Measurements from ENCODE around the gene NBPF8.
"Not testable (repeated sequence)": the region's sequence is repeated elsewhere in the genome, so short reads cannot be mapped to it uniquely, and the experiment has no call there.

NBPF8 gene, protein sequence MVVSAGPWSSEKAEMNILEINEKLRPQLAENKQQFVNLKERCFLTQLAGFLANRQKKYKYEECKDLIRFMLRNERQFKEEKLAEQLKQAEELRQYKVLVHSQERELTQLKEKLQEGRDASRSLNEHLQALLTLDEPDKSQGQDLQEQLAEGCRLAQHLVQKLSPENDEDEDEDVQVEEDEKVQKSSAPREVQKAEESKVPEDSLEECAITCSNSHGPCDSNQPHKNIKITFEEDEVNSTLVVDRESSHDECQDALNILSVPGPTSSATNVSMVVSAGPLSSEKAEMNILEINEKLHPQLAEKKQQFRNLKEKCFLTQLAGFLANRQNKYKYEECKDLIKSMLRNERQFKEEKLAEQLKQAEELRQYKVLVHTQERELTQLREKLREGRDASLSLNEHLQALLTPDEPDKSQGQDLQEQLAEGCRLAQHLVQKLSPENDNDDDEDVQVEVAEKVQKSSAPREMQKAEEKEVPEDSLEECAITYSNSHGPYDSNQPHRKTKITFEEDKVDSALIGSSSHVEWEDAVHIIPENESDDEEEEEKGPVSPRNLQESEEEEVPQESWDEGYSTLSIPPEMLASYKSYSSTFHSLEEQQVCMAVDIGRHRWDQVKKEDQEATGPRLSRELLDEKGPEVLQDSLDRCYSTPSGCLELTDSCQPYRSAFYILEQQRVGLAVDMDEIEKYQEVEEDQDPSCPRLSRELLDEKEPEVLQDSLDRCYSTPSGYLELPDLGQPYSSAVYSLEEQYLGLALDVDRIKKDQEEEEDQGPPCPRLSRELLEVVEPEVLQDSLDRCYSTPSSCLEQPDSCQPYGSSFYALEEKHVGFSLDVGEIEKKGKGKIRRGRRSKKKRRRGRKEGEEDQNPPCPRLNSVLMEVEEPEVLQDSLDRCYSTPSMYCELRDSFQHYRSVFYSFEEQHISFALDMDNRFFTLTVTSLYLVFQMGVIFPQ

DNA sequence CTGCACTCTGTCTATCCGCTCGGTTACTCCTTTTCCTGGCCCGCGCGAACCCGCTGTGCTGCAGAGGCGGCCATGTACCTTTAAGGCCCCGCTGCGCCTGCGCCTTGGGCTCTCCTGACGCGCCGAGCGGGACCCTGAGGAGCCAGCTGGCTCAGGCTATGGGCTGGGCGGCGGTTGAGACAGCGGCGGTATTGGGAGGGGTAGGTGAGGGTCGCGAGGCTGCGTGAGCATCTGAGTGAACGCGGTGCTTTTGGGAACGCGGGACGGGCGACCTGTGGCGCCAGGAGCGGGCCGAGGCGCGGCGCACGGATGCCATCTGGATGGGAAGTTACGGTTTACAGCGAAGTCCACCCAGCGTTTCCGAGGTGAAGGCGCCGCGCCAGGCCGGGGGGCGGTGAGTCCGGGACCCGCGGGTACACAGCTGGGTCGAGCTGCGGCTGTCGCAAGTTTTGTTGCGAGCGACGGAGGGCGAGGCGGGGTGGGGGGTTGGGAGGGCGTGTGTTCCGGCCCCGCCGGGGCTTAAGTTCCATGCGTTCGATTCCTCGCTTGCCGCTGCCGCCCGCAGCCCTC lies at the start of gene NBPF8:
NBPF8 (plus strand) TSS at position 125 of the 570 bp plus-strand sequence. CDS start 21,488 bp downstream, outside the sequence.
- DNase-seq (ENCODE audit: low spot score), result peak; percentile 25
- FAIRE-seq, result not testable (repeated sequence)

DNA sequence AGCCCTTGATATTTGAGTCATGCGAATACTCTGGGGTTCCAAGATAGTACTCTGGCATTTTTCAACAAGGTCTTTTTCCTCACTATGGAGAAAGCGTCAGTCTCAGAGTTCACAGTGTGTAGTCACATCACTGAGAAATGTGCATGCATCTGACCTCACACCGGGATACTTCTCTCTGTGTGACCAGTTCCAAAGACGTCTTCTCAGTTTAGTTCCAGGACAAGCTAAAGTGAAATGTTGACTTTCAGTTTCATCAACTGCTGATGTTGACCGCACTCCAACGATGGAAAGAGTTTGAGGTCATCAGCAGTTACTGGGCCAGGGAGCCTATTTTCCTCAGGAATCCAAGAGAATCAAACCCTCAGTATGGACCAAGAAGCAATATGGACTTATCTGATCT lies 47.1 kb upstream of the NBPF8 start:
- not testable (repeated sequence) for DNase-seq (ENCODE audit: low spot score); FAIRE-seq

DNA sequence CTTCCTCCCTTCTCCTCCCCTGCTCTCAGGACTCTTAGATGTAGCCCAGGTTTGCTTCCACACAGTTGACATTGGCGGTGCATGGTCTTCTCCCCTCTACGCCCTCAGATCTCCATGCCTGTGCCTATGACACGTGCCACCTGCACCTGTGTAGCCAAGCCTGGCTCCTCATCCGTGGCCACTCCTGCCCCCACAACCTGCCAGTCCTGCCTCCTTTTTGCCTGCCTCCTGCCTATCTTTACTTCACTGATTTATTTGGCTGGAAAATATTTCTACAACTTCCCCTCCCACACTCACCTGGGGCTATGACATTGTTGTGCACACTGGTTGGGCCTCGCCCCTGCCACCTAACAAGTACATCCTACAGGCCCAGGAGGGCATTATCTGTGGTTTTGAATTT lies 28.2 kb upstream of the NBPF8 start:
- DNase-seq (ENCODE audit: low spot score); FAIRE-seq: not testable (repeated sequence)

DNA sequence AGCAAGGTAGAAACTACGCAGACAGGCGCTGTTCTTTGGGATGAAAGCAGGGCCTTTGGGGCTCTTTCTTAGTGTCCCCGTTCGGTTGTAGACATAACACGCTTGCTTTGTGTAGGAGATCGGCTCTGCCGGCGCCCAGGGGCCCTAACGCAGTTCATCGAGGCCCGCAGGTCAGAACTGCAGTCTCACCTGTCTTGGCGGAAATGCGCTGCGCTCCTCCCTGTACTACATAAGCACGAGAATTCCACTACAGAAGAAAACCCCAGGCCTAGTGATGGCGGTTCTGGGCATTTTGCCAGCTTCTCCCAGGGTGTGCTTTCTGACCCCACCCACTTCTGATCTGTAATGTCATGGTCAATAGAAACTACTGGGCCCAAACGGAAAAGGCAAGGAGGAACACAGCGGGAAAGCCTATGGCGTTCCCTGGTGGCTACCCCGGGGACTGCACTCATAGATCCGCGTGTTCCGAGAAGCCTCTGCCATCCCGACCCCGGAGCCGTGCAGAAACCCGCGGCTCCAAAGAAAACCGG lies 26.2 kb upstream of the NBPF8 start:
- not testable (repeated sequence) for FAIRE-seq
- DNase-seq (ENCODE audit: low spot score), result peak; percentile 27

DNA sequence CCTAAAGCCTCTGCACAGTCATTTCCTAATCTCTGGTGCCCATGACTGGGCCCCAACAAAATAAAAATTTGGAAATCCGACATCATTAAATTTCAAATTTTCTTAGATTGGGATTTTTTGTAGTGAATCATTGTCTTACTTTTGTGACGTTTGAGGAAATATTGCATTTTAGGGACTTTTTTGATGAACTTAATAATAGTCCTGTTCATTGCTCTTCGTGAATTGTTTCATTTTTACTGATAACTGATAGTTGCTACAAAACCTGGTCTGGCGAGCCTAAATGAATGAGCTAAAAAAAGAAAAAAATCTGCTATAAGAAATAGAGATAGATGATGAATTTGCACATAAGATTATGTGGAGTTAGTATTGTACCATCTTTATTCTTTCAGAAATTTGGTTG lies 23.5 kb upstream of the NBPF8 start:
- FAIRE-seq; DNase-seq (ENCODE audit: low spot score): not testable (repeated sequence)

DNA sequence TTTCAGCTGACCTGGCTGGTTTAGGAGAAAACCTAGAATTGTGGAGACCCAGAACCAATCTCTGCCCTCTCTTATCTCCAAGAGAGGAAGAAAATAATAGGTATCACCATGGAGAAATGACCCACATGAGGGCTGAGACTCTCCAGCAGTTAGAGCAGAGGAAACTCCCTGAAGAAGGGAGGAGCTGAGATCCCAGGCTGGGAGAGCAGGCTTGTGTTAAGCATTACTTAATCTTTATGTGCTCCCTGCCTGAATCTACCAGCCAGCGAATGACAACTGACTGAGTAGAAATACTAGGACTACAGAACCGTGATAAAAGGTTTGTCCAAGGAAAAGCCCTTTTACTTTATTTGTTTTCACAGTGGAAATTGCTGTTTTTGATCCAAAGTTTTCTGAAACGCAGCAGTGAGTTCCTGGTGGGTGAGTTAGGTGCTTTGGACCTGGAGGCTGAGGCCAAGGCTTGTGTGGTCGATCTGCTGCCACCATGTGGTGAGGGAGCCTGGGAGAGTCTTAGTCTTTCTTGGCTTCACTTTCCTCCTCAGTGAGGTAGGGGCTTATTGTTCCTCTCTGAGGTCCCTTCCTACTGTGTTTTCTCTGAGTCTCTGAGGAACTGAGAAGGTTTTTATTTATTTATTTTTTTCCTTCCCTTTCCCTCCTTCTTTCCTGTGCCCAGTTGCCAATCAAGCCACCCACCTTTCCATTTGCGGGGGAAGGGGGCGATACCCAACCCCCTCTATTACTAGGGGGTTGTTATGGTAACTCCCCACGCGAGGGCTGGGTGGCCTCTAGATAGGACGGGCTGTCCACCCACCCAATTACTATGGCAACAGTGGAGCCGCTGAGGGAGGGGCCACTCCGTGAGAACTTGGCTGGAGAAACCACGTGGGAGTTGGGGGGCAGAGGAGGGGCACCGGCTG lies 21.3 kb upstream of the NBPF8 start:
- not testable (repeated sequence) for DNase-seq (ENCODE audit: low spot score); FAIRE-seq

DNA sequence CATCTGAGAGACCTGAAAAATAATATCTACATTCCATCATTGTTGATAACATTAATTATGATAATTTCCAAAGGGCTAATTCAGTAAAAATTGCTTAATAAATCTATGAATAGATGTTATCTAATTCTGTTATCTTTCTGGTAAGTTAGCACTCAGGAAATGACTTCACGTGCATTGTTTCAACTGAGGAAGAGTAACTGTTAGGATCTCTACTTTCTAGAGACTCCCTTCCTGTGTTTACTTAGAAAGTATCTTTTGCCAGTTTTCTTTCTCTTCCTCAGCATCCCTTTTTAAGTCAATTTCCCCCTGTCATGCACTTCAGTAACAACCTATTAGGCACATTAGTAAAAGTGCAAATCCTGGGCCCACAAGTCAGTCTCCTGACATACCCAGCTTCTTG lies 9.5 kb upstream of the NBPF8 start:
- FAIRE-seq; DNase-seq (ENCODE audit: low spot score): not testable (repeated sequence)

DNA sequence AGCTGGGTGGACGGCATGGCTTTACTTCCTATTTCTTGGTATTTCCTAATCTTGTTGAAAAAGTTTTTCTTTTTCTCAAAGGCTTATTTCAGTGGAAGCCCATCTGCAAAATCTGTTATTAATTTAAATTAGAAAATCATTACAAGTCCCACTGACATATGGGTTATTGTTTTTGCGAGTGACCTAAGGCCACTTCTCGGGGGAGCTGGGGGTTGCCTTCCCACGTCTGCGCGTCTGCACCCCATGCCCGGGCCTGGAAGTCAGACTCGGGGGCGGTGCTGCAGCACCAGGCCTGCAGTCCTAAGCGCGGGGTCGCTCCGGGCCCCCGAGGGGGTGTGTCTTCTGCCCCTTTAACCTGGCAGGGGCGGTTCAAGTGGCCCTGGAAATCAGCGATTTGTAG lies 384 bp upstream of the NBPF8 start:
- FAIRE-seq; DNase-seq (ENCODE audit: low spot score): not testable (repeated sequence)

DNA sequence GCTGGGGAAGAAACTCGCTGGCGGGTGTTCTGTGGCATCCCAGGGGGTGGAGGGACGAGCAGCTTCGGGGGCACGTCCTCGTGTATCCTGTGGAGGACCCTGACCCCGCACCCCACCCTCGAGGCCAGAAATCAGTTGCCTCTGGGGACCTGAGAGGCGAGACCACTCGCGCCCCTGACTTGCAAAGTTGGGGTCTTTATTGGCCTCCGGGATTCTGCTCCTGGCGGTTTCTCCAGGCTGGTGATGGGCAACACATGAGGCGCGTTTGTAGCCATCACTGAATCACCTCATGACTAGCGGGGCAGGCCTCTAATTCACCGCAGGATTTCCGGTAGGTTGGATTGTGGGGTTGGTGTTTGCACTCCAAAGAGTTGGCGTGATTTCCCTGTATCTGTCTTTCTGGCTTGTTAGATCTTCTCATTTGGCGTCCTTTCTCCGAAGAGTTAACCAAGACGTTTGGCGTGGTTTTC lies 692 bp downstream of the NBPF8 start:
- not testable (repeated sequence) for FAIRE-seq

DNA sequence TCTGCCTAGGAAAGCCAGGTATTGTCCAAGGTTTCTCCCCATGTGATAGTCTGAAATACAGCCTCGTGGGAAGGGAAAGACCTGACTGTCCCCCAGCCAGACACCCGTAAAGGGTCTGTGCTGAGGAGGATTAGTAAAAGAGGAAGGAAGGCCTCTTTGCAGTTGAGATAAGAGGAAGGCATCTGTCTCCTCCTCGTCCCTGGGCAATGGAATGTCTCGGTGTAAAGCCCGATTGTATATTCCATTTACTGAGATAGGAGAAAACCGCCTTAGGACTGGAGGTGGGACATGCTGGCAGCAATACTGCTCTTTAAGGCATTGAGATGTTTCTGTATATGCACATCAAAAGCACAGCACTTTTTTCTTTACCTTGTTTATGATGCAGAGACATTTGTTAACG lies 10.2 kb downstream of the NBPF8 start:
- DNase-seq (ENCODE audit: low spot score); FAIRE-seq: not testable (repeated sequence)

More for the DNA sequence above, 692 bp downstream of the NBPF8 start:
- DNase-seq (ENCODE audit: low spot score), result peak; percentile 25

DNA sequence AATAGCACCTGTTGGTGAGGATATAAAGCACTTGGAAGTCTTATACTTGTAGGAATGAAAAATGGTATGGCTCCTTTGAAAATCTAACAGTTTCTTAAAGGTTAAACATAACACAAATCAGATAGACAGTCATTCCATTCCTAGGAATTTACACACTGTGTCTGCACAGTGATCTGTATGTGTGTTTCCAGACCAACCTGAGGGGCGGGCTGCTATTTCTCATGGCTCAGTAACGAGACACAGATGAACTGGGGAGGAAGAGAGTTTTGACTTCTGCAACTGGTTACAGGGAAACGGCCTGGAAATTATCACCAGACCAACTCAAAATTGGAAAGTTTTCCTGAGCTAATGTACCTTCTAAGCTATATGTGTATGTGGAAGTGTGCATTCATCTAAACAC lies 16.8 kb downstream of the NBPF8 start:
- not testable (repeated sequence) for FAIRE-seq; DNase-seq (ENCODE audit: low spot score)

DNA sequence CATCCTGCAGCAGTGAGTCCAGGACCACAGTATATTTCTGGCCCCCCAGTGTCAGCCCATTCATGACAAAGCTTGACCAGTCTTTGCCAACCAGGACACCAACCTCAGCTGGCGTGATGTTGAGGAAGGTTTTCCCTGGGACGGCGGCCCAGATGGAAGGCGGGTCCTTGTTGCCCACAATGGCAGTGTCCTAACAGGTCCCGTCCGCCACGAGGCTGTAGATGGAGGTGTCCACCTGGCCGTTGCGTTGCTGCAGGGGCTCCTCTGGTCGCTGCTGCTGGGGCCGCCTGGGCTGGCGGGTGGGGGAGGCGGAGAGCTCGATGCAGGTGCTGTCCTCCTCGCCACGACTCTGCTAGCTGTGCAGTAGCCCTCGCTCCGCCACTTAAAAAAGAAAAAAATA lies 19.0 kb downstream of the NBPF8 start:
- DNase-seq (ENCODE audit: low spot score); FAIRE-seq: not testable (repeated sequence)

DNA sequence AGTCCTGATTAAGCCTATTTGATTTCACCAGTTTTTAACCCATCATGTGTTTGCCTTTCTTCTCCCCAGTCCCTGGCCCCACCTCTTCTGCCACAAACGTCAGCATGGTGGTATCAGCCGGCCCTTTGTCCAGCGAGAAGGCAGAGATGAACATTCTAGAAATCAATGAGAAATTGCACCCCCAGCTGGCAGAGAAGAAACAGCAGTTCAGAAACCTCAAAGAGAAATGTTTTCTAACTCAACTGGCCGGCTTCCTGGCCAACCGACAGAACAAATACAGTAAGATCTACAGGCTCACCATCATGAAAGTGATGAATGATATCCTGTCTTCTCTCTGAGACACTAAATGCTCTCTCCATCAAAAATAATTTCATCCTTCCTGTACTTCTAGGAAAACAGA lies 34.3 kb downstream of the NBPF8 start:
- DNase-seq (ENCODE audit: low spot score); FAIRE-seq: not testable (repeated sequence)
